ENCODE results near the gene DSPP. TPM values are rescaled to one million over a fixed set of nuclear protein-coding genes. Genes with fewer than 3 reads are reported as not detected.

DSPP gene
- polyA plus RNA-seq, 1 experiment: not detected

GRCh38 chr4:87657525-87657924, 49.2 kb downstream of the DSPP start:
- Histone ChIP-seq H3K27me3 (ENCODE audit: control insufficient read depth, insufficient read depth, low read length) (no peaks in the 10 kb centered on the region; the same call in 1 of the 2 replicates), H3K36me3 (ENCODE audit: control insufficient read depth, insufficient read depth, low read length) (no peaks in the 10 kb centered on the region), H3K4me3 (ENCODE audit: low read depth, low read length) (no peak overlapping the region)
- POLR2A ChIA-PET: no interaction called here
- CTCF ChIA-PET: no interaction called here
- no peak for TF ChIP-seq CTCF (IDR thresholded peaks at IDR 0.05; ENCODE audit: insufficient read depth, low read depth, low read length)
- DNase-seq (ENCODE audit: low read depth): no peak

- Histone ChIP-seq H3K27me3 (ENCODE audit: control insufficient read depth, insufficient read depth, low read length) (peaks cover 3% of the 10 kb centered on the region; the same call in 1 of the 2 replicates), H3K4me3 (ENCODE audit: low read depth, low read length) (no peak overlapping the region), H3K36me3 (ENCODE audit: control insufficient read depth, insufficient read depth, low read length) (no peaks in the 10 kb centered on the region)
- DNase-seq (ENCODE audit: low read depth): peak; percentile 10
- POLR2A ChIA-PET: no interaction called here
- CTCF ChIA-PET: interaction anchor here (1.1 kb wide), 1 partner anchor 14 kb away, joined by 3 read pairs; no protein-coding TSS in a partner anchor
- no peak for TF ChIP-seq CTCF (IDR thresholded peaks at IDR 0.05; ENCODE audit: insufficient read depth, low read depth, low read length)
Observed at GRCh38 chr4:87659247-87659931, 51.1 kb downstream of the DSPP start.

DNA sequence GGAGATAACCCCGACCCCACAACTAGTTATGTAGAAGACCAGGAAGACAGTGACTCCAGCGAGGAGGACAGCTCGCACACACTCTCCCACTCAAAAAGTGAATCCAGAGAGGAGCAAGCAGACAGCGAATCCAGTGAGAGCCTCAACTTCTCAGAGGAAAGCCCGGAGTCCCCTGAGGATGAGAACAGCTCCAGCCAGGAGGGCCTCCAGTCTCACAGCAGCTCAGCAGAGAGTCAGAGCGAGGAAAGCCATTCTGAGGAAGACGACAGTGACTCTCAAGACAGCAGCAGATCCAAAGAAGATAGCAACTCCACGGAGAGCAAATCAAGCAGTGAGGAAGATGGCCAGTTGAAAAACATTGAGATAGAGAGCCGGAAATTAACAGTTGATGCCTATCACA, 54.5 kb downstream of the DSPP start:
- peaks cover 3% of the 10 kb centered on the region; the same call in 1 of the 2 replicates for H3K27me3 ChIP-seq (ENCODE audit: control insufficient read depth, insufficient read depth, low read length)
- H3K36me3 ChIP-seq (ENCODE audit: control insufficient read depth, insufficient read depth, low read length): no peaks in the 10 kb centered on the region
- no peak for TF ChIP-seq CTCF (IDR thresholded peaks at IDR 0.05; ENCODE audit: insufficient read depth, low read depth, low read length)
- DNase-seq (ENCODE audit: low read depth): no peak
- POLR2A ChIA-PET: no interaction called here
- H3K4me3 ChIP-seq (ENCODE audit: low read depth, low read length): no peak overlapping the region
- CTCF ChIA-PET: interaction anchor here (1.1 kb wide), 1 partner anchor 15 kb away, joined by 3 read pairs; no protein-coding TSS in a partner anchor

Other genes starting within 250 kb of the DSPP start
- gene HSD17B11, start 217.3 kb upstream of the DSPP start, polyA plus RNA-seq (2011; rRNA removed): 11.2 and 30.8 TPM in 2 replicates
- gene NUDT9, start 186.0 kb upstream of the DSPP start, polyA plus RNA-seq (2011; rRNA removed): 12.0 and 21.0 TPM in 2 replicates
- gene SPARCL1, start 79.2 kb upstream of the DSPP start, polyA plus RNA-seq (2011; rRNA removed): not detected in 2 replicates
- gene DMP1, start 41.8 kb downstream of the DSPP start, polyA plus RNA-seq (2011; rRNA removed): not detected in 2 replicates
- gene IBSP, start 191.0 kb downstream of the DSPP start, polyA plus RNA-seq (2011; rRNA removed): not detected in 2 replicates
- not detected in 2 replicates for gene MEPE, start 224.4 kb downstream of the DSPP start, polyA plus RNA-seq (2011; rRNA removed)

All from BJ (cell line).